Activated CD4-positive, alpha-beta memory T cell treated with anti-CD3 and anti-CD28 coated beads for 36 hours (primary cell): ENCODE data around the gene SCO2. TPM values are rescaled to one million over a fixed set of nuclear protein-coding genes. Genes with fewer than 3 reads are reported as not detected.
"Not testable (repeated sequence)": the region's sequence is repeated elsewhere in the genome, so short reads cannot be mapped to it uniquely, and the experiment has no call there.

ENCODE experiments used
- CTCF ChIA-PET: fragments of 350-600 bp; sonication (Branson Sonifier 250); formaldehyde crosslinking; loops from one replicate; lab custom pipeline; 2021; ENCODE audit warnings: antibody characterized with exemption, inconsistent platforms; lab: Charles Lee
- POLR2A ChIA-PET: fragments of 350-600 bp; sonication (Branson Sonifier 250); formaldehyde crosslinking; loops from one replicate; lab custom pipeline; 2021; ENCODE audit warnings: antibody characterized with exemption; lab: Charles Lee
- DNase-seq: peaks from one replicate; pipeline ENCODE4 v3.0.0-alpha.2; 2020
- H3K27ac Mint-ChIP-seq: one replicate; pipeline ENCODE4 v1.8.0; 2021; ENCODE audit warnings: mixed read lengths
- H3K27me3 Mint-ChIP-seq: one replicate; pipeline ENCODE4 v1.8.0; 2021; ENCODE audit warnings: mixed read lengths
- H3K36me3 Mint-ChIP-seq: one replicate; pipeline ENCODE4 v1.8.0; 2021; ENCODE audit warnings: mixed read lengths
- H3K4me1 Mint-ChIP-seq: one replicate; pipeline ENCODE4 v1.8.0; 2021; ENCODE audit warnings: low read depth, mixed read lengths
- H3K4me3 Mint-ChIP-seq: one replicate; pipeline ENCODE4 v1.8.0; 2021; ENCODE audit warnings: mild to moderate bottlenecking, mixed read lengths
- H3K9me3 Mint-ChIP-seq: one replicate; pipeline ENCODE4 v1.8.0; 2021; ENCODE audit warnings: mixed read lengths
- intact Hi-C: fragments of 100-400 bp; cut with micrococcal nuclease; formaldehyde crosslinking; loops from one replicate; pipeline ENCODE4 v1.15.1; 2023
- total RNA-seq, 2 experiments: library from RNA; stranded (reverse); gene quantifications; one replicate each; pipeline ENCODE4 v1.2.3, GENCODE V29; 2021

Gene SCO2
- total RNA-seq, 2 experiments from 2014 or later = 1.9 to 5.6 TPM

GRCh38 chr22:50525858-50526107 is 385 bp upstream of the SCO2 start:
- no peak for DNase-seq
- peaks cover 42% of the 10 kb centered on the region for H3K4me1 Mint-ChIP-seq
- intact Hi-C loops = loop anchor here (1.0 to 5.0 kb wide), 5 partner anchors 13 to 333 kb away; partner anchors contain the start of genes NCAPH2 and SYCE3
- peak overlapping the region; percentile 82 for H3K27ac Mint-ChIP-seq
- ChIA-PET POLR2A (interaction anchor here (0.6 to 6.7 kb wide), 24 partner anchors 8 to 339 kb away, joined by 3 to 139 read pairs (median 4); partner anchors contain the start of genes ARSA, CHKB, HDAC10 and KLHDC7B), CTCF (interaction anchor here (0.6 to 6.5 kb wide), 42 partner anchors 9 to 596 kb away, joined by 3 to 102 read pairs (median 5); partner anchors contain the start of genes ARSA, CHKB, HDAC10 and KLHDC7B)
- H3K27me3 Mint-ChIP-seq = no peaks in the 10 kb centered on the region
- no peaks in the 10 kb centered on the region for H3K9me3 Mint-ChIP-seq
- H3K4me3 Mint-ChIP-seq = peak overlapping the region; percentile 83
- peaks cover 37% of the 10 kb centered on the region for H3K36me3 Mint-ChIP-seq

- intact Hi-C loops = loop anchor here (1.0 to 5.0 kb wide), 5 partner anchors 14 to 332 kb away; partner anchors contain the start of genes NCAPH2 and SYCE3
- H3K4me1 Mint-ChIP-seq = peaks cover 42% of the 10 kb centered on the region
- peak overlapping the region; percentile 83 for H3K4me3 Mint-ChIP-seq
- H3K36me3 Mint-ChIP-seq = peaks cover 38% of the 10 kb centered on the region
- no peaks in the 10 kb centered on the region for H3K27me3 Mint-ChIP-seq
- peak overlapping the region; percentile 79 for H3K27ac Mint-ChIP-seq
- ChIA-PET CTCF (interaction anchor here (0.6 to 6.5 kb wide), 13 partner anchors 10 to 306 kb away, joined by 3 to 102 read pairs (median 17); partner anchors contain the start of genes CHKB, LMF2, NCAPH2 and SYCE3), POLR2A (interaction anchor here (0.8 to 6.7 kb wide), 10 partner anchors 10 to 96 kb away, joined by 4 to 139 read pairs (median 20); partner anchors contain the start of genes ADM2, KLHDC7B, LMF2 and NCAPH2)
- no peaks in the 10 kb centered on the region for H3K9me3 Mint-ChIP-seq
- DNase-seq = no peak
Measured at GRCh38 chr22:50524676-50525103, 708 bp downstream of the SCO2 start.

- H3K36me3 Mint-ChIP-seq = peaks cover 42% of the 10 kb centered on the region
- intact Hi-C loops = loop anchor here (2.0 kb wide), 1 partner anchor 15 kb away; no protein-coding TSS in a partner anchor
- peak overlapping the region; percentile 83 for H3K4me3 Mint-ChIP-seq
- peak overlapping the region; percentile 79 for H3K27ac Mint-ChIP-seq
- no peak for DNase-seq
- ChIA-PET POLR2A (interaction anchor here (1.5 to 6.7 kb wide), 5 partner anchors 10 to 79 kb away, joined by 6 to 139 read pairs (median 71); partner anchors contain the start of genes KLHDC7B, LMF2 and NCAPH2), CTCF (interaction anchor here (0.6 to 6.5 kb wide), 10 partner anchors 15 to 96 kb away, joined by 3 to 102 read pairs (median 18); partner anchors contain the start of genes CHKB, LMF2, NCAPH2 and SYCE3)
- H3K9me3 Mint-ChIP-seq = no peaks in the 10 kb centered on the region
- no peaks in the 10 kb centered on the region for H3K27me3 Mint-ChIP-seq
- peaks cover 38% of the 10 kb centered on the region for H3K4me1 Mint-ChIP-seq
Measured at GRCh38 chr22:50523806-50524675, 1.4 kb downstream of the SCO2 start.

- POLR2A ChIA-PET = interaction anchor here (1.4 to 3.9 kb wide), 2 partner anchors 14 to 15 kb away, joined by 9 to 101 read pairs; partner anchors contain the start of genes LMF2 and NCAPH2
- Mint-ChIP-seq H3K4me1 (peaks cover 32% of the 10 kb centered on the region), H3K9me3 (no peaks in the 10 kb centered on the region), H3K27me3 (no peaks in the 10 kb centered on the region), H3K27ac (no peak overlapping the region), H3K36me3 (peaks cover 37% of the 10 kb centered on the region), H3K4me3 (peak overlapping the region; percentile 2)
- no peak for DNase-seq
- CTCF ChIA-PET = interaction anchor here (0.6 to 1.8 kb wide), 2 partner anchors 25 to 97 kb away, joined by 4 read pairs; no protein-coding TSS in a partner anchor
- intact Hi-C loops = no loop called here
Measured at GRCh38 chr22:50523458-50523805, 2.0 kb downstream of the SCO2 start.

GRCh38 chr22:50522806-50523438 is 2.5 kb downstream of the SCO2 start:
- Mint-ChIP-seq H3K4me1 (peaks cover 28% of the 10 kb centered on the region), H3K9me3 (no peaks in the 10 kb centered on the region), H3K4me3 (peak overlapping the region; percentile 2), H3K27ac (no peak overlapping the region), H3K27me3 (no peaks in the 10 kb centered on the region), H3K36me3 (peaks cover 33% of the 10 kb centered on the region)
- DNase-seq = no peak
- CTCF ChIA-PET = interaction anchor here (0.6 to 1.9 kb wide), 4 partner anchors 10 to 97 kb away, joined by 3 to 5 read pairs (median 4); partner anchors contain the start of gene SYCE3
- POLR2A ChIA-PET = interaction anchor here (0.7 to 1.4 kb wide), 2 partner anchors 12 to 15 kb away, joined by 6 to 9 read pairs; partner anchors contain the start of genes LMF2 and NCAPH2
- intact Hi-C loops = no loop called here

- no peak overlapping the region for H3K27ac Mint-ChIP-seq
- intact Hi-C loops = no loop called here
- H3K9me3 Mint-ChIP-seq = no peaks in the 10 kb centered on the region
- H3K27me3 Mint-ChIP-seq = no peaks in the 10 kb centered on the region
- ChIA-PET POLR2A (interaction anchor here (0.7 to 1.4 kb wide), 2 partner anchors 12 to 14 kb away, joined by 6 to 9 read pairs; partner anchors contain the start of genes LMF2 and NCAPH2), CTCF (interaction anchor here (1.1 to 1.9 kb wide), 3 partner anchors 10 to 41 kb away, joined by 3 to 5 read pairs (median 4); partner anchors contain the start of gene SYCE3)
- DNase-seq = no peak
- H3K4me1 Mint-ChIP-seq = peaks cover 22% of the 10 kb centered on the region
- peaks cover 30% of the 10 kb centered on the region for H3K36me3 Mint-ChIP-seq
- H3K4me3 Mint-ChIP-seq = no peak overlapping the region
Measured at GRCh38 chr22:50522208-50522805, 3.1 kb downstream of the SCO2 start.

- no peak for DNase-seq
- Mint-ChIP-seq H3K27me3 (no peaks in the 10 kb centered on the region), H3K9me3 (no peaks in the 10 kb centered on the region), H3K27ac (no peak overlapping the region), H3K4me1 (peaks cover 16% of the 10 kb centered on the region), H3K4me3 (no peak overlapping the region), H3K36me3 (peaks cover 24% of the 10 kb centered on the region)
- intact Hi-C loops = no loop called here
- ChIA-PET CTCF (interaction anchor here (1.9 kb wide), 1 partner anchor 41 kb away, joined by 5 read pairs; the partner anchor contains the start of gene SYCE3), POLR2A (interaction anchor here (0.8 kb wide), 1 partner anchor 10 kb away, joined by 3 read pairs; no protein-coding TSS in a partner anchor)
Measured at GRCh38 chr22:50521710-50522109, 3.7 kb downstream of the SCO2 start.

GRCh38 chr22:50520826-50521453 is 4.5 kb downstream of the SCO2 start:
- intact Hi-C loops = no loop called here
- Mint-ChIP-seq H3K27ac (no peak overlapping the region), H3K4me1 (peaks cover 16% of the 10 kb centered on the region), H3K27me3 (no peaks in the 10 kb centered on the region), H3K9me3 (no peaks in the 10 kb centered on the region), H3K4me3 (no peak overlapping the region), H3K36me3 (peaks cover 28% of the 10 kb centered on the region)
- POLR2A ChIA-PET = interaction anchor here (0.8 kb wide), 1 partner anchor 9 kb away, joined by 3 read pairs; no protein-coding TSS in a partner anchor
- CTCF ChIA-PET = interaction anchor here (1.9 kb wide), 1 partner anchor 42 kb away, joined by 5 read pairs; the partner anchor contains the start of gene SYCE3
- no peak for DNase-seq

- H3K27ac Mint-ChIP-seq = not testable (repeated sequence)
Measured at GRCh38 chr22:50520184-50520583, 5.2 kb downstream of the SCO2 start.

GRCh38 chr22:50519151-50519550 is 6.2 kb downstream of the SCO2 start:
- POLR2A ChIA-PET = no interaction called here
- H3K27ac Mint-ChIP-seq = no peak overlapping the region
- peaks cover 32% of the 10 kb centered on the region for H3K36me3 Mint-ChIP-seq
- no peak overlapping the region for H3K4me3 Mint-ChIP-seq
- peaks cover 20% of the 10 kb centered on the region for H3K4me1 Mint-ChIP-seq
- no peak for DNase-seq
- no peaks in the 10 kb centered on the region for H3K9me3 Mint-ChIP-seq
- intact Hi-C loops = no loop called here
- no peaks in the 10 kb centered on the region for H3K27me3 Mint-ChIP-seq
- CTCF ChIA-PET = interaction anchor here (1.3 kb wide), 1 partner anchor 102 kb away, joined by 3 read pairs; no protein-coding TSS in a partner anchor

More at GRCh38 chr22:50520184-50520583, 5.2 kb downstream of the SCO2 start:
- intact Hi-C loops, H3K9me3 Mint-ChIP-seq, DNase-seq, H3K27me3 Mint-ChIP-seq, POLR2A ChIA-PET, H3K4me3 Mint-ChIP-seq: not testable (repeated sequence)
- Mint-ChIP-seq H3K36me3 (peaks cover 31% of the 10 kb centered on the region), H3K4me1 (peaks cover 20% of the 10 kb centered on the region)
- CTCF ChIA-PET = interaction anchor here (1.3 kb wide), 1 partner anchor 101 kb away, joined by 3 read pairs; no protein-coding TSS in a partner anchor
